ENCODE data around the gene ARHGEF6.
"Not testable (repeated sequence)": the region's sequence is repeated elsewhere in the genome, so short reads cannot be mapped to it uniquely, and the experiment has no call there.

Gene ARHGEF6

DNA sequence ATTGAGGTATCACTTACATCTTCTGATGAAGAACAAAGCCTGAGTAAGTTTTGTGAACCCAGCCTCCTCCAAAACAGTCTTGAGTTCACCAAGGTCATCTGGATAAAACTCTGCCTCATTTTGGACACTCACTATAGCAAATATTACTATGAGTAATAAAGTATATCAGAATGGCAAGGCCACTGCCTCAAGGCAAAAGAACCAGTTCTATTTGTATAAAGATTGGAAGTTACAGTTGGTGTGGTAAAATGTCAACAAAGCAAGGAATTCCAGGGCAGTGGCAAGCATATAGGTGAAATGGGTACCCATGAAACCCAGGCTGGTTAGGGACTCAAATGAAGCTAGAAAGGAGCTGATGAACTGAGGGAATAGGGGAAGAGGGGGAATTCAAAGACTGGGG is 2.4 kb upstream of the ARHGEF6 start:
- DNase-seq = no peak

DNA sequence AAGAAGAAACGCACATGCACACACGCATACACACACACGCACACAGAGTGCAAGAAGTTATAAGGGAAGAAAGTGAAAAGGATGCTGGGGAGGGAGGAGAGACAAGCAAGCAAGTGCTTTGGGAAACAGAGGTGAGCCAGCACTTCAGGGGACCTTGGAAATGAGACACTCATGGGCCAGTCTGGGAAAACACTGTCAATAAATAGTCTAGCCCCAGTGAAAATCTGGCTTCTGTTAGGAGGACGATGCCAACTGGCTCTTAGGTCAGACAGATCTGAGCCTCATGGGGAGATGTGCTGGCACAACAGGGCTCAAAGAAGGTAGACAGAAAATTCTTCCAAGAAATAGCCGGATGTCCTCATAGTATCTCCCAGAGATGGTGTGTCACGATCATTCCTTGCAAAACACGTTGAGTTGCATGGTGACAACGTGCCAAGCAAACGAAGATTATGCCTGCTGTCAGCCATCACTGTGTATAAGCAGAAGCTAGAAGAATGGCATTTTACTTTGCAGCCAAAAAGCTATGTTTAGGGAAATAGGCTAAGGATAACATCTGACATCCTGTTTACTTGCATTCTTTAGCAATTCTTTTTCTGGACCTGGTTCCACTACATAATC is 557 bp upstream of the ARHGEF6 start:
- DNase-seq = no peak

DNA sequence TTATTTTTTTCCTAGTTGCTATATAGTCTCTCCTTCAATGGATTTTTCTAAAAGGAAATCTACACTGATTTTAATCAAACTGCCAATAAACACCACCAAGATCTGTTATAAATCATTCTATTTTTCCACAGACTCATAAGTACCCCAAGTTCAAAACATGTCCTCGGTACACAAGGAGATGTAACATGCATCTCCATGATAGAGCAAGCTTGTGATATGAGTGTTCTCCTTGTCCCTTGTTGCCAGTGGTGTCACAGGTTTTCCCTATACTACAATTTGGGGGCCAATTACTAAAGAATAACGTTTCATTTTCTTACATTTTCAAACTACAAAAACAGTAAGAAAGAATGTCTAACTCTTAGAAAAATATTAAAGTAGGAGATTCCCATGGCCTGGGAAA is 491 bp downstream of the ARHGEF6 start:
- peak in 1 of 5 donors; percentile 51 for DNase-seq

DNA sequence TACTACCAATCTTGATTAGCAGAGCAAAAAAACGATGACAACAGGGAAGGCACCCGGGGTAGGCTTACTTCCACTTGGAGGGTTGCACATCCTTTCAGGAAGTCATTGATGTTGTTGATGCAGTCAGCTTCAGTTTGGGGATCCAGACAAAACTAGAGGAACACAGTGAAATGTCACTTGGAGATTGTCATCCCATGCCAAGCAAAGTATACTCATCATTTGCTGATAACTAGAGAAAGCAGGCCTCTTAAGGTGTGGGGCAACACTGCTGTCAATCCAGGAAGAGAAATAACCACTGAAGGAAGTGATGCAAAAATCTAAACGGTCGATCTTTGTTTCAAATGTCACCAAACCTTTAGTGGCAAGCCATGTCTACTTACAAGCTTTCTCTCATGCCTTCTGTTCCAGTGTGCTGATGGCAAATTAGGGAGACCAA is 1.4 kb downstream of the ARHGEF6 start:
- DNase-seq = peak in 1 of 5 donors; percentile 84

GRCh38 chrX:136778916-136779315 is 1.8 kb downstream of the ARHGEF6 start:
- DNase-seq = no peak

DNA sequence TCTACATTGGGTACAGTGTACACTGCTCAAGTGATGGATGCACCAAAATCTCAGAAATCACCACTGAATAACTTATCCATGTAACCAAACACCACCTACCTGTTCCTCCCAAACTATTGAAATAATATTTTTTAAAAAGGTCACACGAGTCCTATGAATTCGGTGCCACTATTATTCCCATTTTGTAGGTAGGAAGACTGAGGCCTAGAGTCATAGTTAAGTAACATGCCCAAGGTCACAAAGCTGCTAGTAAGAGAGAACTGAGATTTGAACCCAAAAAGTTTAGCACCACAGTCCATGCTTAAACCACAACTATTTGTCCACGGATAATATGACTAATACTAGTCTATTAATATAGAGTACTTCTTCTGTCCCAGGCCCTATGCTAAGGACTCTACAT is 2.7 kb downstream of the ARHGEF6 start:
- DNase-seq = no peak

DNA sequence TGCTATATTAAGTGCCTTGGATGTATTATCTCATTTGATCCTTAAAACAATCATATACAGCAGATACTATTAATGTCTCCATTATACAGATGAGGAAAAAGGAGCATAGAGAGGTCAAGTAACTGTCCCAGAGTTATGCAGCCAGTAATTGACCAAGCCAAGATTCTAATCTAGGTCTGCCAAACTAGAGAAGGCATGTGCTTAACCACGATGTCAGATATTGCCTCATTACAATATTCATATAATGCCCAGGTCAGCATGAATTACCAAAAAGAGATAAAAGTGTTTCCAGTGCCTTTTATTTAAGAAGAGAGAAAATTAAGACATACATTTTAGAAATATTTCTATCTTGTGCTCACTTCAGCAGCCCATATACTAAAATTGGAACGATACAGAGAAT is 7.1 kb downstream of the ARHGEF6 start:
- DNase-seq = no peak

GRCh38 chrX:136771869-136772268 is 8.9 kb downstream of the ARHGEF6 start:
- not testable (repeated sequence) for DNase-seq

- DNase-seq = peak in 3 of 5 donors; percentile 12 to 69 (median 17)
Measured at GRCh38 chrX:136768469-136769084, 12.2 kb downstream of the ARHGEF6 start.

GRCh38 chrX:136767104-136767941 is 13.4 kb downstream of the ARHGEF6 start:
- peak; percentile 19 to 68 (median 21) for DNase-seq

DNA sequence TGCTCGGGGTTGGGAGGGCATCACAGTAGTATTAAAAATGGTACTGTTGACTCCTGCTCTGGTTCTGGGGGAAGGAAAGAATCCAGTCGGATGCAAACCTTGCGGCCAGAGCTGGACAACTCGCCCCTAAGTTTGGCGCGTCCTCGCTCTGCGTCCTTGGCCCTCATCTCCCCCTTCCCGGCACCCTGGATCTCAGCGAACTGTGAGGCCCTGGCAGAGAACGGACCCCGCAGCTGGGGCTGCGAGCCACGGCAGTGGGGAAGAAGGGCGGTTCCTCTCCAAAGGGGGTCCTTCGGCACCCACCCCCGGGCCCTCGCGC is 14.0 kb downstream of the ARHGEF6 start:
- no peak for DNase-seq

DNA sequence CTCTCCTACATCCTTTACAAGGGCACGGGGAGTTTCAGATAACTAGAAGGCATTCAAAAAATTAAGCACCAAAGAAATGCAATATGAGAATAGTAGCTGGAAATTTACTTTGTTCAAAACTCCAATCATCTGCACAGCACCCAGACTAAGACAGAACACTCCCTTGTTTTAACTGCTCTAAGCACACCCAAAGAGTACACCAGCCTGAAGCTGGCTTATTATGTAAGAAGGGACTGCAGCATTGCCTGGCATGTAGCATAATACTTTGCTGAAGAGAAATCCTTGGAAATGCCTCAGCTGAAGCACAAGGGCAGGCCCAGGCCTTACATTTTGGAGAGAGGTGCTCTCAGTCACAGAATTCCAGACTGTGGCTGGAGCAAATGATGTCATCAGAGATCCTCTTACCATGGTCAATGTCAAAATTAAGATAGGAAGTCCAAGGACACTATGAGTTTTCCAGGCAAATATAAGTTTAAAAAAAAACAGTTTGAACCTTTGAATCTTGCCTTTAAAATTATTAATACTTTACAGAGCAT is 14.8 kb downstream of the ARHGEF6 start:
- DNase-seq = no peak

DNA sequence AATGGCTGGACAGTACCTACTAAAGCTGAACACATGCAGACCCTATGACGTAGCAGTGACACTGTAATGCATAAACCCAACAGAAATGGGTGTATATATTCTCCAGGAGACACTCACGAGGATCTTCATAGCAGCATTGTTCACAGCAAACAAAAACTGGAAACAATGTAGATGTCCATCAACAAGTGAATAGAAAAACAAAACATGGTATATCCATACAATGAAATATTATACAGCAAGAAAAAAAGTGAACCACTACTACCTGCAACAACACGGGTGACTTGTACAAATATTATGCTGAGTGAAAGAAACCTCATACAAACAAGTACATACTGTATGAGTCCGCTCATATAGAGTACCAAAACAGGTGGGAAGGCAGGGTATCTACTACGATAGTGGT is 16.5 kb downstream of the ARHGEF6 start:
- no peak for DNase-seq

DNA sequence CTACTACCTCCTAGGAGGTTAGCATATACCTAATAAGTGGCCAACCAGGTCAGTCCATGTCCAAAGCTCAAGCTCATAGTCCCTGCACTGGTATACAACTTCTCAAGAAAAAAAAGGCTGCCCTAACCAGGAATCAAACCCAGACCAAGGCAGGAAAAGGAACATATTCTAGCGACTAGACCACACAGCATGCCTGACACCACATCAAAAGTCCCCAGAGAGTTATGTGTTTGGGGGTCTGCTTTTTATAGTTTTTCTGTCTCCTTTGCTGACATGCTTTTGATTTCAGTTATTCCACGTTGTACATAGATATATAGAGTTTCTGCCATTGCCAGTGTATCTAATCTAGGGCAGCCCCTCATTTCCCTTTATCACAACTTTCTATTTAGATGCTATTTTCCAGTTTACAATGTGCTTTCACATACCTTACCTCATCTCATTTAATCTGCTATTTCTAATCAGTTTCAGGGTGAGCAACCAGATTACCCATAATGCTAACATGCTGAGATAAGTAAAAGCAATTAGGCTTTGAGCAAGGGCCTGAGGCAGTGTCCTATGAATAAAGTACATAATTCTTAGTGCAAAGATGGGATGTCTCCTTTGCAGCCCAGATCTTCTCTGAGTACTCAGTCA is 17.8 kb downstream of the ARHGEF6 start:
- no peak for DNase-seq

GRCh38 chrX:136761421-136761820 is 19.3 kb downstream of the ARHGEF6 start:
- no peak for DNase-seq

GRCh38 chrX:136759968-136760367 is 20.8 kb downstream of the ARHGEF6 start:
- DNase-seq = no peak

- no peak for DNase-seq
Measured at GRCh38 chrX:136755411-136755810, 25.3 kb downstream of the ARHGEF6 start.

GRCh38 chrX:136754651-136755050 is 26.1 kb downstream of the ARHGEF6 start:
- DNase-seq = no peak

DNA sequence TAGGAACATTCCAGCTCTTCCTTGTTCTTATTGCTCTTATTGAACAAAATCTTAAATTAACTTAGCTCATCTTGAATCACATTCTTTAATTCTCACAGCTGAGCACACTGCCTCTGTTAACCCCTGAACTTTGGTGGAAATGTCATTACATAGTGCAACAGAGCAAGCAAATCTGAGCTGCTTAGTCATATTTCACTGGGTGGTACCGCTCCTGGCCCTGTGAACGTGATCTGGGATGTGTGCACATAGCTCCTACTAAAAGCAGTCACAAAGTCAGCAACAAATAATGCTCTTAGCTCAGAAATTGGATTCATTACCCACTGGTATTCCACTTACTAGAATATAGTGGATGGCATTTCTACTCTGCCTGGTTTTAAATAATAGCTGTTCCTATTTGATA is 27.9 kb downstream of the ARHGEF6 start:
- DNase-seq = no peak

DNA sequence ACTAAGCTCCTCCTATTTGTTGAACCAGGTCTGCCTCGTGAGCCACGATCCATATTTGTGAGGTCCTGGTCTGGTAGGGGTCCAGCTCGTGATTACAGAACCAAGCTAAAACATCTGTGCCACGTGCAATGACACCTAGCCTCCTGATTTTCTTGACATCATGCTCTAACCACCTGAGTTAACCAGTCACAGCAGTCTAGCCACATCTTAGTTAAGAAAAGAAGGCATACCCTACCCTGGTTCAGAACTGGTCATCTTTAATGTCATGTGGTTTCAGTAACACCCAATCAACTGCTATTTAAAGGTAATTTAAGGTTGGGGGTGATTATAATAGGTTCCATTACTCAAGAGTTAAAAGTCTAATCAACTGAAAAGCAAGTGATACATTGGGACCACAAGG is 28.4 kb downstream of the ARHGEF6 start:
- no peak for DNase-seq

- DNase-seq = peak in 1 of 5 donors; percentile 48
Measured at GRCh38 chrX:136750364-136750763, 30.4 kb downstream of the ARHGEF6 start.

- DNase-seq = peak in 1 of 5 donors; percentile 76
Measured at GRCh38 chrX:136747003-136747986, 33.4 kb downstream of the ARHGEF6 start.

Data from T-helper 1 cell (primary cell).